Endothelial cell of umbilical vein (primary cell): ENCODE data around the gene PNKD.

Experiments used
- CTCF ChIP-seq, 2 donors: IDR thresholded peaks; 1 replicate in 1 of 2; 2 replicates in 1 of 2; pipeline ENCODE4 v1.5.1; 2011; ENCODE audit warnings: low read length in 2 of 2, mild to moderate bottlenecking in 2 of 2, moderate library complexity in 2 of 2, control low read depth in 1 of 2, inconsistent platforms in 1 of 2, low read depth in 1 of 2; ENCODE audit not compliant: insufficient read depth in 1 of 2; ENCODE audit errors: extremely low read depth in 1 of 2
- EZH2 ChIP-seq: IDR thresholded peaks from 2 replicates; pipeline ENCODE4 v1.6.1; 2012; ENCODE audit warnings: borderline replicate concordance, low read depth, mild to moderate bottlenecking, moderate library complexity, low read length, inconsistent platforms; ENCODE audit not compliant: severe bottlenecking
- FOS ChIP-seq: IDR thresholded peaks from 2 replicates; pipeline ENCODE4 v1.6.1; 2011; ENCODE audit warnings: mild to moderate bottlenecking, low read length, moderate library complexity, borderline replicate concordance; ENCODE audit not compliant: insufficient read depth
- GATA2 ChIP-seq: IDR thresholded peaks from 2 replicates; pipeline ENCODE4 v1.7.0; 2011; ENCODE audit warnings: low read depth, mild to moderate bottlenecking, moderate library complexity, mixed read lengths, low read length; ENCODE audit not compliant: insufficient read length, insufficient read depth
- MAX ChIP-seq: IDR thresholded peaks from 2 replicates; pipeline ENCODE4 v1.6.1; 2011; ENCODE audit not compliant: insufficient read depth, insufficient read length
- MYC ChIP-seq: IDR thresholded peaks from one replicate; pipeline ENCODE4 v1.6.1; 2011; ENCODE audit warnings: mild to moderate bottlenecking, low read depth, low read length
- POLR2A ChIP-seq: IDR thresholded peaks from 2 replicates; pipeline ENCODE4 v1.6.1; 2012; ENCODE audit warnings: low read depth, mild to moderate bottlenecking, control low read depth, low read length
- POLR2AphosphoS5 ChIP-seq: IDR thresholded peaks from 2 replicates; pipeline ENCODE4 v1.6.1; 2012; ENCODE audit warnings: low read depth, mild to moderate bottlenecking, control low read depth, low read length, moderate library complexity; ENCODE audit not compliant: insufficient read depth

- TF ChIP-seq CTCF (IDR thresholded peaks at IDR 0.05; ENCODE audit: extremely low read depth in 1 of 2, insufficient read depth in 1 of 2, low read depth in 1 of 2, low read length in 2 of 2) (no peak), MAX (no peak), EZH2 (no peak), MYC (no peak), POLR2AphosphoS5 (no peak), FOS (no peak), POLR2A (no peak), GATA2 (no peak)
These were observed 36.8 kb upstream of the PNKD start for GRCh38 chr2:218233543-218233942.
